Thyroid gland (tissue), 4 donors: Measurements from ENCODE around the gene ERAS.

Experiments
- POLR2A ChIP-seq, 2 donors: fragments of 450-650 bp; IDR thresholded peaks; one replicate each; pipeline ENCODE4 v1.6.1; 2017; ENCODE audit warnings: antibody characterized with exemption in 2 of 2, mild to moderate bottlenecking in 2 of 2, moderate library complexity in 1 of 2
- TF ChIP-seq, protein P1 (sequence below), 6 experiments: fragments of 200-600 bp in 3 of 6; fragments of 450-650 bp in 3 of 6; sonication (generic) in 3 of 6; IDR thresholded peaks; one replicate each; pipeline ENCODE4 v1.5.1; 2016 to 2019; ENCODE audit warnings: antibody characterized with exemption in 6 of 6, mild to moderate bottlenecking in 2 of 6, inconsistent platforms in 1 of 6, moderate library complexity in 1 of 6

GRCh38 chrX:48814722-48815121 is 11.6 kb upstream of the ERAS start:
- TF ChIP-seq, protein P1, sequence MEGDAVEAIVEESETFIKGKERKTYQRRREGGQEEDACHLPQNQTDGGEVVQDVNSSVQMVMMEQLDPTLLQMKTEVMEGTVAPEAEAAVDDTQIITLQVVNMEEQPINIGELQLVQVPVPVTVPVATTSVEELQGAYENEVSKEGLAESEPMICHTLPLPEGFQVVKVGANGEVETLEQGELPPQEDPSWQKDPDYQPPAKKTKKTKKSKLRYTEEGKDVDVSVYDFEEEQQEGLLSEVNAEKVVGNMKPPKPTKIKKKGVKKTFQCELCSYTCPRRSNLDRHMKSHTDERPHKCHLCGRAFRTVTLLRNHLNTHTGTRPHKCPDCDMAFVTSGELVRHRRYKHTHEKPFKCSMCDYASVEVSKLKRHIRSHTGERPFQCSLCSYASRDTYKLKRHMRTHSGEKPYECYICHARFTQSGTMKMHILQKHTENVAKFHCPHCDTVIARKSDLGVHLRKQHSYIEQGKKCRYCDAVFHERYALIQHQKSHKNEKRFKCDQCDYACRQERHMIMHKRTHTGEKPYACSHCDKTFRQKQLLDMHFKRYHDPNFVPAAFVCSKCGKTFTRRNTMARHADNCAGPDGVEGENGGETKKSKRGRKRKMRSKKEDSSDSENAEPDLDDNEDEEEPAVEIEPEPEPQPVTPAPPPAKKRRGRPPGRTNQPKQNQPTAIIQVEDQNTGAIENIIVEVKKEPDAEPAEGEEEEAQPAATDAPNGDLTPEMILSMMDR (IDR thresholded peaks at IDR 0.05) = no peak
- TF ChIP-seq POLR2A (IDR thresholded peaks at IDR 0.05) = no peak
